Psoas muscle (tissue), 8 donors: ENCODE data around the gene FBLN1. TPM values are rescaled to one million over a fixed set of nuclear protein-coding genes. Genes with fewer than 3 reads are reported as not detected.
"Not testable (repeated sequence)": the region's sequence is repeated elsewhere in the genome, so short reads cannot be mapped to it uniquely, and the experiment has no call there.

Source experiments
- ATAC-seq, 4 donors: fragments of 200-7000 bp; cut with Tn5 transposase; one replicate each; pipeline ENCODE4 v1.9.1; 2020; ENCODE audit warnings: moderate library complexity in 3 of 4, mild to moderate bottlenecking in 2 of 4
- DNase-seq, 2 donors: peaks; one replicate each; pipeline ENCODE4 v3.0.0-alpha.2; 2020
- H3K27ac ChIP-seq: fragments of 200-600 bp; one replicate; pipeline ENCODE4 v1.8.0; 2022
- H3K27me3 ChIP-seq, 3 donors: fragments of 200-600 bp in 1 of 3; one replicate each; pipeline versions ENCODE4 v1.6.1 to v1.8.0; 2013 to 2022; ENCODE audit warnings: low read length in 2 of 3, mild to moderate bottlenecking in 2 of 3, moderate library complexity in 1 of 3; ENCODE audit not compliant: insufficient read depth in 3 of 3
- H3K36me3 ChIP-seq, 2 donors: fragments of 200-600 bp in 1 of 2; one replicate each; pipeline versions ENCODE4 v1.6.1 to v1.8.0; 2013 to 2022; ENCODE audit warnings: low read depth in 1 of 2, mild to moderate bottlenecking in 1 of 2, moderate library complexity in 1 of 2; ENCODE audit not compliant: insufficient read depth in 1 of 2
- H3K4me1 ChIP-seq: fragments of 200-600 bp; one replicate; pipeline ENCODE4 v1.8.0; 2022
- H3K4me3 ChIP-seq: fragments of 200-600 bp; one replicate; pipeline ENCODE4 v1.8.0; 2022; ENCODE audit warnings: mild to moderate bottlenecking
- H3K9me3 ChIP-seq: fragments of 200-600 bp; one replicate; pipeline ENCODE4 v1.8.0; 2022
- CTCF ChIP-seq: fragments of 200-600 bp; IDR thresholded peaks from one replicate; pipeline ENCODE4 v1.8.0; 2022; ENCODE audit warnings: antibody characterized with exemption
- WGBS, 3 donors: extraction: QIAGEN DNeasy Blood & Tissue Kit; methylation state at CpG; one replicate each; pipeline versions ENCODE4 v1.1.6 to v1.1.7; 2013; 5-methylcytosine and 5-hydroxymethylcytosine counted together
- intact Hi-C, 2 donors: fragments of 100-400 bp; cut with DNase I; formaldehyde crosslinking; loops; one replicate each; pipeline versions ENCODE4 v1.11.0 to v1.14.2; 2022
- polyA plus RNA-seq, 3 donors: library from polyadenylated mRNA; stranded (reverse); fragments of 200-250 nt; gene quantifications; one replicate each; pipeline ENCODE4 v1.2.3, GENCODE V29; 2013
- total RNA-seq, 4 donors: library from RNA; stranded (reverse); fragmentation: NEBNext Ultra II Directional in 2 of 4; extraction: Animal tissue kit (Norgen Biotek cat#: 25700) in 2 of 4; gene quantifications; one replicate each; pipeline versions ENCODE4 v1.2.1 to v1.2.4, GENCODE V29; 2021 to 2023
- donor health status: healthy with polysubstance abuse.
- donor health status: DM: no; HTN: no; CAD: no; lungs with moderate emphysema.
- donor health status: Bipolar disorder and iron deficiency.
- donor health status: healthy.
- donor health status: DM: yes; HTN: yes; CAD: no.
- donor health status: DM: no; HTN: no; CAD: no.
- donor health status: DM: no; HTN: no; CAD: no.
- donor health status: DM: yes; HTN: yes; CAD: no.

FBLN1 gene
- total and polyA plus RNA-seq, 7 donors: 10.5 to 95.7 (median 19.3) TPM

DNA sequence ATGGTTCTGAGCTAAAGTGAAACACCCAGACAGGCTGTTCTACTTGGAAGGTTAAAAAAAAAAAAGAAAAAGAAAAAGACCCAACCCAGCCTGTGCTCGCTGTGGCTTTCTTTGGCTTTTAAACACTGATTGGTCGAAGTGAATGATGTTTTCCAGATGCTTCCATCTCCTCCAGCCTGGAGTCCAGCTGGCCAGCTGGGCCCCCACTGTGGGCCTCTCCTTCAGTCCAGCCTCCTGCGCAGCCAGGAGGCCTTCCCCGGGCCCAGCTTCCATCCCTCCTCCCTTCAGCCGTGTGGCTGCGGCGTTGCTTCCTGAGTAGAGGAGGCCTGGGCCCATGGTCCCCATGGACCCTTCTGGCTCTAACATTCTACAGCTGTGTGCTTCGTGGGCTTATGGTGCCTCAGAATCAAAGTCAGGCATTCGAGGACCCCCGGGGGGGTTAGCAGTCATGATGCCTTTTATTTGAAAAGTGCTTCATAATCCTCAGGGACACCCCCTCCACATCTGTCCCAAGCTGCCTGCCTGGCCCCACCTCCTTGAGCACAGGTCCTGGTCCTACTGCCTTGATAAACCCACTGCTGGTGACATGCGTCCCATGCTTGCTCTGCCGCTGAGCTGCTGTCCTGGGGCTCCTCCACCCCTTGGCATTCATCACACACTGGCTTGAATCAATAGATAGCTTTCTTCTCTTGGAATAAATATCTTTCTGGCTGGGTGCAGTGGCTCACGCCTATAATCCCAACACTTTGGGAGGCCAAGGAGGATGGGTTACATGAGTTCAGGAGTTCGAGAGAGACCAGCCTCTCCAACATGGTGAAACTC lies 42.2 kb upstream of the FBLN1 start:
- Histone ChIP-seq H3K4me1 (no peaks in the 10 kb centered on the region), H3K27ac (no peak overlapping the region), H3K36me3 (no peaks in the 10 kb centered on the region), H3K9me3 (no peaks in the 10 kb centered on the region), H3K27me3 (peaks cover 0 to 1% (median 0%) of the 10 kb centered on the region in 3 donors), H3K4me3 (no peak overlapping the region)
- ATAC-seq (peak; percentile 56 to 90 (median 72)), DNase-seq (peak; percentile 79 to 89)
- TF ChIP-seq CTCF: no peak
- WGBS, 3 donors: 47 to 53% (median 47%) methylated on average over 14 of the region's 14 CpGs
- intact Hi-C loops: no loop called here

- ATAC-seq: no peak
- WGBS, 3 donors: 87 to 97% (median 87%) methylated on average over 6 of the region's 6 CpGs
These were observed 40.5 kb upstream of the FBLN1 start for GRCh38 chr22:45462034-45462655.

DNA sequence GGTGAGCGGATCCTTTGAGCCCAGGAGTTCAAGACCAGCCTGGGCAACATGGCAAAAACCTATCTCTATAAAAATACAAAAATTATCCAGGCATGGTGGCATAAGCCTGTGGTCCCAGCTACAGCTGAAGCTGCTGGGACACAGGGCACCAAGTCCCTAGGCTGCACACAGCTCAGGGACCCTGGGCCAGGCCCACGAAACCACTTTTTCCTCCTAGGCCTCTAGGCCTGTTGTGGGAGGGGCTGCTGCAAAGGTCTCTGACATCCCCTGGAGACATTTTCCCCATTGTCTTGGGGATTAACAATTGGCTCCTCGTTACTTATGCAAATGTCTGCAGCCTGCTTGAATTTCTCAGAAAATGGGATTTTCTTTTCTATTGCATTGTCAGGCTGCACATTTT lies 39.0 kb upstream of the FBLN1 start:
- H3K9me3 ChIP-seq, ATAC-seq, H3K27me3 ChIP-seq, intact Hi-C loops, H3K4me3 ChIP-seq, H3K36me3 ChIP-seq, H3K27ac ChIP-seq, H3K4me1 ChIP-seq: not testable (repeated sequence)
- 92 to 97% (median 97%) methylated on average over 3 of the region's 3 CpGs for WGBS, 3 donors
- DNase-seq: peak in 1 of 2 donors; percentile 8

More at GRCh38 chr22:45462034-45462655, 40.5 kb upstream of the FBLN1 start:
- no peaks in the 10 kb centered on the region for H3K4me1 ChIP-seq
- intact Hi-C loops: no loop called here
- no peak overlapping the region for H3K27ac ChIP-seq
- H3K36me3 ChIP-seq: no peaks in the 10 kb centered on the region
- H3K9me3 ChIP-seq: peaks cover 4% of the 10 kb centered on the region
- H3K27me3 ChIP-seq: peaks cover 0 to 1% (median 0%) of the 10 kb centered on the region in 3 donors
- no peak overlapping the region for H3K4me3 ChIP-seq
- no peak for TF ChIP-seq CTCF
- peak in 1 of 2 donors; percentile 32 for DNase-seq

GRCh38 chr22:45465633-45466032 lies 37.0 kb upstream of the FBLN1 start:
- H3K36me3 ChIP-seq: no peaks in the 10 kb centered on the region
- WGBS, 3 donors: 47 to 50% (median 49%) methylated on average over 3 of the region's 3 CpGs
- intact Hi-C loops: no loop called here
- H3K27me3 ChIP-seq: no peaks in the 10 kb centered on the region
- ATAC-seq (no peak), DNase-seq (no peak)
- no peak for TF ChIP-seq CTCF
- no peak overlapping the region for H3K27ac ChIP-seq
- H3K4me3 ChIP-seq: no peak overlapping the region
- H3K4me1 ChIP-seq: no peaks in the 10 kb centered on the region
- H3K9me3 ChIP-seq: peaks cover 4% of the 10 kb centered on the region

DNA sequence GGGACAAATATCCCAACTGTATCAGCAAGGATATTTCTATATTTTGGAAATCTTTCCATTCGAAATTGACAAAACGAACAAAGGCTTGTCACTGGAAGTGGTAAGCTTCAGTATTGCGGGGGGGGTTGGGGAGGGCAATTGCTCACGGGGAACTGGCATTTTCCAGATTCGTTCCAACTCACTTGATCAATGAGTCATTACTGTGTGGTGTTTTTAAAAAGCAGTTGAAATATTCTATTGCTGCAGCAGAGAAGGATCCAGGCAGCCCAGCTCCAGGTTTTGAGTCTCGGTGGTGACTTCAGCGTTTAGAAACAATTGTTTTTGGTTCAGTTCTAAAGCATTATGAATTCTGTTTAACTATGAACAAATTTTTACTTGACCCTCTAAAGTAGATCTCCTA lies 33.8 kb upstream of the FBLN1 start:
- DNase-seq (no peak), ATAC-seq (no peak)
- Histone ChIP-seq H3K4me1 (no peaks in the 10 kb centered on the region), H3K4me3 (no peak overlapping the region), H3K9me3 (peaks cover 4% of the 10 kb centered on the region), H3K27me3 (no peaks in the 10 kb centered on the region), H3K27ac (no peak overlapping the region), H3K36me3 (no peaks in the 10 kb centered on the region)
- TF ChIP-seq CTCF: no peak
- intact Hi-C loops: no loop called here
- 40 to 63% (median 45%) methylated on average over 7 of the region's 7 CpGs for WGBS, 3 donors
